ENCODE measurements around the gene HCST. TPM values are rescaled to one million over a fixed set of nuclear protein-coding genes. Genes with fewer than 3 reads are reported as not detected.

HCST gene
- total RNA-seq, result not detected in 2 replicates
- long read RNA-seq, result 0 reads

GRCh38 chr19:35901854-35902661 is at the start of gene HCST:
TSS of gene HCST (plus strand) at chr19:35902529. CDS start at chr19:35902594, 65 bp downstream.
- peaks cover 6% of the 10 kb centered on the region for H3K4me1 Mint-ChIP-seq
- DNase-seq (ENCODE audit: low read depth, low spot score), result no peak
- no peak for TF ChIP-seq CTCF (conservative IDR thresholded peaks at IDR 0.05)
- H3K9me3 Mint-ChIP-seq, result no peaks in the 10 kb centered on the region
- peaks cover 53% of the 10 kb centered on the region for H3K27me3 Mint-ChIP-seq (ENCODE audit: low read depth)
- H3K36me3 Mint-ChIP-seq (ENCODE audit: low read depth), result no peaks in the 10 kb centered on the region
- H3K4me3 Mint-ChIP-seq, result peak within 1 kb of the TSS; percentile 94
- no peak within 1 kb of the TSS for H3K27ac Mint-ChIP-seq (ENCODE audit: unreplicated experiment)

- H3K27me3 Mint-ChIP-seq (ENCODE audit: low read depth), result peaks cover 66% of the 10 kb centered on the region
- H3K27ac Mint-ChIP-seq (ENCODE audit: unreplicated experiment), result no peak overlapping the region
- no peaks in the 10 kb centered on the region for H3K9me3 Mint-ChIP-seq
- no peak overlapping the region for H3K4me3 Mint-ChIP-seq
- no peak for TF ChIP-seq CTCF (conservative IDR thresholded peaks at IDR 0.05)
- peaks cover 26% of the 10 kb centered on the region for H3K4me1 Mint-ChIP-seq
- no peaks in the 10 kb centered on the region for H3K36me3 Mint-ChIP-seq (ENCODE audit: low read depth)
- no peak for DNase-seq (ENCODE audit: low read depth, low spot score)
Observed at GRCh38 chr19:35853038-35853756, 49.1 kb upstream of the HCST start.

- peak within 1 kb of the TSS; percentile 50 for H3K27ac Mint-ChIP-seq (ENCODE audit: unreplicated experiment)
- peak; percentile 60 for DNase-seq (ENCODE audit: low read depth, low spot score)
- H3K4me1 Mint-ChIP-seq, result peaks cover 38% of the 10 kb centered on the region
- H3K27me3 Mint-ChIP-seq (ENCODE audit: low read depth), result peaks cover 73% of the 10 kb centered on the region
- H3K4me3 Mint-ChIP-seq, result peak within 1 kb of the TSS; percentile 85
- H3K9me3 Mint-ChIP-seq, result no peaks in the 10 kb centered on the region
- TF ChIP-seq CTCF (conservative IDR thresholded peaks at IDR 0.05), result no peak
- no peaks in the 10 kb centered on the region for H3K36me3 Mint-ChIP-seq (ENCODE audit: low read depth)
Observed at GRCh38 chr19:35856546-35857149, 45.7 kb upstream of the HCST start, which contains the start of gene KIRREL2. TSS of gene KIRREL2 (plus strand) at chr19:35856911. CDS start at chr19:35857120, 209 bp downstream.

GRCh38 chr19:35858311-35858710 is 44.0 kb upstream of the HCST start:
- Mint-ChIP-seq H3K27me3 (ENCODE audit: low read depth) (peaks cover 58% of the 10 kb centered on the region), H3K9me3 (no peaks in the 10 kb centered on the region), H3K4me1 (peaks cover 51% of the 10 kb centered on the region), H3K36me3 (ENCODE audit: low read depth) (no peaks in the 10 kb centered on the region), H3K4me3 (peak overlapping the region; percentile 85), H3K27ac (ENCODE audit: unreplicated experiment) (no peak overlapping the region)
- DNase-seq (ENCODE audit: low read depth, low spot score), result no peak
- TF ChIP-seq CTCF (conservative IDR thresholded peaks at IDR 0.05), result no peak

- Mint-ChIP-seq H3K9me3 (no peaks in the 10 kb centered on the region), H3K36me3 (ENCODE audit: low read depth) (no peaks in the 10 kb centered on the region), H3K27ac (ENCODE audit: unreplicated experiment) (no peak overlapping the region), H3K27me3 (ENCODE audit: low read depth) (peaks cover 55% of the 10 kb centered on the region), H3K4me3 (peak overlapping the region; percentile 59), H3K4me1 (peaks cover 50% of the 10 kb centered on the region)
- no peak for TF ChIP-seq CTCF (conservative IDR thresholded peaks at IDR 0.05)
- no peak for DNase-seq (ENCODE audit: low read depth, low spot score)
Observed at GRCh38 chr19:35859414-35859813, 42.9 kb upstream of the HCST start.

Measured in neural crest cell (in vitro differentiated cells).